Endometrial microvascular endothelial cells (primary cell): ENCODE data around the gene RAB39A. TPM values are rescaled to one million over a fixed set of nuclear protein-coding genes. Genes with fewer than 3 reads are reported as not detected.
"Not testable (repeated sequence)": the region's sequence is repeated elsewhere in the genome, so short reads cannot be mapped to it uniquely, and the experiment has no call there.

ENCODE experiments used
- in situ Hi-C: cut with HindIII; loops from 2 replicates; pipeline ENCODE4 v1.10.0; 2017; ENCODE audit warnings: low sequenced_read_pairs, low pct_unique_long_range_greater_than_20kb; ENCODE audit errors: inconsistent ontology term
- total RNA-seq: library from RNA; depleted of rRNA; stranded (reverse); fragments of >200 nt; gene quantifications from one replicate; pipeline ENCODE4 v1.2.3, GENCODE V29; 2015; ENCODE audit errors: inconsistent ontology term

RAB39A gene
- not detected for total RNA-seq

- in situ Hi-C loops, result no loop called here
Measured at GRCh38 chr11:107928046-107928766, at the start of gene RAB39A. Gene RAB39A (plus strand): TSS chr11:107928448. CDS start chr11:107928569, 121 bp downstream.

- in situ Hi-C loops, result not testable (repeated sequence)
Measured at GRCh38 chr11:107881471-107881870, 46.8 kb upstream of the RAB39A start.

- in situ Hi-C loops, result no loop called here
Measured at GRCh38 chr11:107882095-107882820, 46.0 kb upstream of the RAB39A start.

- in situ Hi-C loops, result no loop called here
Measured at GRCh38 chr11:107898270-107898669, 30.0 kb upstream of the RAB39A start.

GRCh38 chr11:107908211-107908610, 20.0 kb upstream of the RAB39A start:
- in situ Hi-C loops, result no loop called here

- in situ Hi-C loops, result not testable (repeated sequence)
Measured at GRCh38 chr11:107912415-107912814, 15.8 kb upstream of the RAB39A start.

GRCh38 chr11:107915229-107915628, 13.0 kb upstream of the RAB39A start:
- in situ Hi-C loops, result no loop called here

GRCh38 chr11:107916671-107917241, 11.5 kb upstream of the RAB39A start:
- in situ Hi-C loops, result no loop called here

GRCh38 chr11:107921997-107922396, 6.3 kb upstream of the RAB39A start:
- in situ Hi-C loops, result no loop called here

GRCh38 chr11:107923519-107923918, 4.7 kb upstream of the RAB39A start:
- in situ Hi-C loops, result not testable (repeated sequence)

- in situ Hi-C loops, result no loop called here
Measured at GRCh38 chr11:107924306-107924705, 3.9 kb upstream of the RAB39A start.

- in situ Hi-C loops, result no loop called here
Measured at GRCh38 chr11:107927559-107927958, 689 bp upstream of the RAB39A start.

- in situ Hi-C loops, result no loop called here
Measured at GRCh38 chr11:107928767-107929507, 689 bp downstream of the RAB39A start.

- in situ Hi-C loops, result no loop called here
Measured at GRCh38 chr11:107929611-107930200, 1.5 kb downstream of the RAB39A start.

- in situ Hi-C loops, result no loop called here
Measured at GRCh38 chr11:107931206-107931605, 3.0 kb downstream of the RAB39A start.

GRCh38 chr11:107947904-107948303, 19.7 kb downstream of the RAB39A start:
- in situ Hi-C loops, result no loop called here

GRCh38 chr11:107948328-107948727, 20.1 kb downstream of the RAB39A start:
- in situ Hi-C loops, result not testable (repeated sequence)

- in situ Hi-C loops, result no loop called here
Measured at GRCh38 chr11:107951155-107951554, 22.9 kb downstream of the RAB39A start.

GRCh38 chr11:107953446-107953845, 25.2 kb downstream of the RAB39A start:
- in situ Hi-C loops, result no loop called here
